Mesothelial cell of epicardium (in vitro differentiated cells): ENCODE results near the gene SIRPB1. TPM values are rescaled to one million over a fixed set of nuclear protein-coding genes. Genes with fewer than 3 reads are reported as not detected.
"Not testable (repeated sequence)": the region's sequence is repeated elsewhere in the genome, so short reads cannot be mapped to it uniquely, and the experiment has no call there.

ENCODE experiments used
- DNase-seq, 2 experiments: peaks; one replicate each; pipeline ENCODE4 v3.0.0; 2021; ENCODE audit warnings: low spot score in 2 of 2; ENCODE audit not compliant: unreplicated experiment in 2 of 2
- H3K27ac Mint-ChIP-seq: 2 replicates; pipeline ENCODE4 v1.8.0; 2021; ENCODE audit warnings: mixed read lengths
- H3K27me3 Mint-ChIP-seq: 2 replicates; pipeline ENCODE4 v1.8.0; 2021; ENCODE audit warnings: low read depth, mixed read lengths
- H3K36me3 Mint-ChIP-seq: 2 replicates; pipeline ENCODE4 v1.8.0; 2021; ENCODE audit warnings: mixed read lengths
- H3K4me1 Mint-ChIP-seq: 2 replicates; pipeline ENCODE4 v1.8.0; 2021; ENCODE audit warnings: mixed read lengths
- H3K4me3 Mint-ChIP-seq: 2 replicates; pipeline ENCODE4 v1.8.0; 2021; ENCODE audit warnings: mild to moderate bottlenecking, moderate library complexity, mixed read lengths
- H3K9me3 Mint-ChIP-seq: 2 replicates; pipeline ENCODE4 v1.8.0; 2021; ENCODE audit warnings: mixed read lengths
- CTCF ChIP-seq: fragments of 200-600 bp; sonication (generic); IDR thresholded peaks from one replicate; pipeline ENCODE4 v1.5.0; 2021; ENCODE audit warnings: antibody characterized with exemption; ENCODE audit not compliant: unreplicated experiment
- total RNA-seq: library from RNA; stranded (reverse); gene quantifications from 3 replicates; pipeline ENCODE4 v1.2.1, GENCODE V29; 2021

Gene SIRPB1
- total RNA-seq, 1 donor from 2014 or later: 0.54 TPM

DNA sequence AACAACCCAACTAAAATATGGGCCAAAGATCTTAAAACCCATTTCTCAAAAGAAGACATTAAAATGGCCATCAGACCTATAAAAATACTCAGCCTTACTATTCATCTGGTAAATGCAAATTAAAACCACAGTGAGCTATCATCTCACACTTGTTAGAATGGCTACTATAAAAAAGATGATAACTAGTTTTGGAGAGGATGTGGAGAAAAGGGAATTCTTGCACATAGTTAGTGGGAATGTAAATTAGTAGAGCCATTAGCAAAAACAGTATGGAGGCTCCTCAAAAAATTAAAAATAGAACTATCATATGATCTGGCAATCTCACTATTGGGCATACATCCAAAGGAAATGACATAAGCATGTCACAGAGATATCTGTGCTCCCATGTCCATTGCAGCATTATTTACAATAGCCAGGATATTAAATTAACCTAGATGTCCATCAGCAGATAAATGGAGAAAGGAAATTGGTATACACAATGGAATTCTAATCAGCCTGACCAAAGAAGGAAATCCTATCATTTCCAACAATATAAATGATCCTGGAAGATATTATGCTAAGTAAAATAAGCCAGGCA lies 2.9 kb downstream of the SIRPB1 start:
- no peak overlapping the region for H3K4me3 Mint-ChIP-seq
- no peaks in the 10 kb centered on the region for H3K36me3 Mint-ChIP-seq
- no peak overlapping the region for H3K27ac Mint-ChIP-seq
- DNase-seq: no peak
- peaks cover 4% of the 10 kb centered on the region for H3K9me3 Mint-ChIP-seq
- no peak for TF ChIP-seq CTCF
- peaks cover 45% of the 10 kb centered on the region for H3K27me3 Mint-ChIP-seq
- no peaks in the 10 kb centered on the region for H3K4me1 Mint-ChIP-seq

GRCh38 chr20:1610404-1610803 lies 9.4 kb downstream of the SIRPB1 start:
- DNase-seq, H3K4me3 Mint-ChIP-seq, H3K4me1 Mint-ChIP-seq, H3K36me3 Mint-ChIP-seq, H3K9me3 Mint-ChIP-seq, H3K27ac Mint-ChIP-seq: not testable (repeated sequence)
- peaks cover 18% of the 10 kb centered on the region for H3K27me3 Mint-ChIP-seq

- not testable (repeated sequence) for H3K9me3 Mint-ChIP-seq, H3K27me3 Mint-ChIP-seq, H3K27ac Mint-ChIP-seq, H3K36me3 Mint-ChIP-seq, H3K4me3 Mint-ChIP-seq, H3K4me1 Mint-ChIP-seq, DNase-seq
These were observed 11.0 kb downstream of the SIRPB1 start for GRCh38 chr20:1608678-1609347.

- no peak for TF ChIP-seq CTCF
These were observed 19.1 kb downstream of the SIRPB1 start for GRCh38 chr20:1600736-1601135.

GRCh38 chr20:1595333-1595732 lies 24.5 kb downstream of the SIRPB1 start:
- Mint-ChIP-seq H3K36me3 (no peaks in the 10 kb centered on the region), H3K9me3 (no peaks in the 10 kb centered on the region), H3K4me1 (no peaks in the 10 kb centered on the region), H3K27ac (no peak overlapping the region), H3K27me3 (no peaks in the 10 kb centered on the region), H3K4me3 (no peak overlapping the region)
- TF ChIP-seq CTCF: no peak
- no peak for DNase-seq

More at GRCh38 chr20:1600736-1601135, 19.1 kb downstream of the SIRPB1 start:
- Mint-ChIP-seq H3K27ac (no peak overlapping the region), H3K4me3 (no peak overlapping the region), H3K27me3 (no peaks in the 10 kb centered on the region), H3K9me3 (no peaks in the 10 kb centered on the region), H3K36me3 (no peaks in the 10 kb centered on the region), H3K4me1 (no peaks in the 10 kb centered on the region)
- DNase-seq: no peak

GRCh38 chr20:1588533-1589460 lies 31.0 kb downstream of the SIRPB1 start:
- H3K27ac Mint-ChIP-seq: no peak overlapping the region
- TF ChIP-seq CTCF: no peak

More at GRCh38 chr20:1588533-1589460, 31.0 kb downstream of the SIRPB1 start:
- no peak for DNase-seq
- Mint-ChIP-seq H3K36me3 (no peaks in the 10 kb centered on the region), H3K9me3 (no peaks in the 10 kb centered on the region), H3K4me3 (no peak overlapping the region), H3K27me3 (no peaks in the 10 kb centered on the region), H3K4me1 (no peaks in the 10 kb centered on the region)
